NCI-H2081 treated with DMSO at 0.1 percent for 48 hours (cell line): Measurements from ENCODE around the gene PDILT.

ENCODE experiments used
- DNase-seq: peaks from one replicate; lab custom pipeline; 2025; lab: John Stamatoyannopoulos, UW

PDILT gene

DNA sequence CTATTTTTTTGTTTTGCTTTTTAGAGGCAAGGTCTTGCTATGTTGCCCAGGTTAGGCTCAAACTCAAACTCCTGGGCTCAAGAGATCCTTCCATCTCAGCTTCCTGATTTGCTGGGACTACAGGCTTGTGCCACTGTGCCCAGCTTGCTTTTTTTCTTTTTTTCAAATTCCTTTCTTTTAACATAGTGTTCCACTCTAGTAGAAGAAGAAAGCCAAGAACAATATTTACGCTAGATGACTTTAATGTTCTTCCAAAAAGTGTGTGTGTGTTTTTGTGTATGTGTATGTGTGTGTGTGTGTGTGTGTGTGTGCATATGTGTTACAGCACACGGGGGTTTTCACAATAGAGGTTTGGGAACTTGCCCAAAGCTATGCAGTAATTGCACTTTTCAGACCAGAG lies 41.3 kb downstream of the PDILT start:
- DNase-seq = no peak

DNA sequence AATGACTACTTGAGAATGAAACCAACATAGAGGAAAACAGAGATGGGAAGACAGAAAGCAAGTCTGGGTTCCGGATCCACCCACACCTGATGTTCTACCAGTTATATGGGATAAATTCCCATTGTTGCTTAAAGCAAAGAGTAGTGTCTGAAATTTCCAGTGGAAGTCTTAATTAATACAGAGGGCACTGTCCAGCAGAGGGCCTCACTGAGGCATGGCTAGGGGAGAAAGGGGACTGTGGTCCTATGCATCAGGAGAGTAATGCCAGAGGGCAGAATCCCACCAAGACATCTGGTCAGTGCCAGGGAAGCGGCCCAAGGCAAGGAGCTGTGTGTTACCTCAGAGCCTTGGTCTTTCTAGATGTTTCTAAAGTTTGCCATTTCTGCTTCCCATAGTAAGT lies 44.5 kb downstream of the PDILT start:
- no peak for DNase-seq

DNA sequence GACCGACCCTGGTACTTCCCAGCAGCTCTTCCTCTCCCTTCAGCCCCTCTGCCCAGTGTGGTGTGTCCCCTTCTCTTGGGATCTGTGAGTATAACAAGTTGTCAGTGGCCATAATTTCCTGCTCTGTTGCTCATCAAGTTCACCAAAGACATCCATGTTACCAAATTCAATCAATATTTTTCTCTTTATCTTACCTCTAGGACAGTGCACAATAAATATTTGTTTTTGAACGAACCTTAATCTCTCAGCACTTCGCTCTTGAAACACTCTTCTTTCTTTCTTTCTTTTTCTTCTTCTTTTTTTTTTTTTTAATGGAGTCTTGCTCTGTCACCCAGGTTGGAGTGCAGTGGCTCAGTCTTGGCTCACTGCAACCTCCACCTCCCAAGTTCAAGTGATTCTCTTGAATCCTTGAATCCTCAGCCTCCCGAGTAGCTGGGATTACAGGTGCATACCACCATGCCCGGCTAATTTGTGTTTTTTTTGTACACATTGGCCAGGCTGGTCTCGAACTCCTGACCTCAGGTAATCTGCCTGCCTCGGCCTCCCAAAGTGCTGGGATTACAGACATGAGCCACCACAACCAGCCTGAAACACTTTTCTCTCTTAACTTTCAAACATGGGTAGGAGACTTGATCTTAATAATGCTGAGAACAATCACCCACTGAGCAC lies 49.3 kb downstream of the PDILT start:
- no peak for DNase-seq

DNA sequence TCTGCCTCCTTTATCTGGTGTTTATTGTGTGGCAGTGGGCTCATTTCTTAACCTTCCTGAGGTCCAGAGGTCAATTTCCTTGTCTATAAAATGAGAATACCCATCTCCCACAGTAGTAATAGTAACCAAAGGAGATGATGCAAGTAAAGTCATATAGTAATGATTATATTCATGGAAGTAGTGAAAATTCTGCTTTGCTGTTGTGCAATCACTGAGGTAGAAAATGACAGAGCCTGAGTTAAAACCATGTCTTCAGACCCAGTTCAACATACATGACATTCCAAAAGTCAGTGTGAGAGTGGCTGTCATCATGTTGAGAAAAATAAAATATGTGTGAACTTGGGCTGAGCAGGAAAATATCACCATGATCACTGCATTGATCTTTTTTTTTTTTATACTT lies 51.2 kb downstream of the PDILT start:
- no peak for DNase-seq

DNA sequence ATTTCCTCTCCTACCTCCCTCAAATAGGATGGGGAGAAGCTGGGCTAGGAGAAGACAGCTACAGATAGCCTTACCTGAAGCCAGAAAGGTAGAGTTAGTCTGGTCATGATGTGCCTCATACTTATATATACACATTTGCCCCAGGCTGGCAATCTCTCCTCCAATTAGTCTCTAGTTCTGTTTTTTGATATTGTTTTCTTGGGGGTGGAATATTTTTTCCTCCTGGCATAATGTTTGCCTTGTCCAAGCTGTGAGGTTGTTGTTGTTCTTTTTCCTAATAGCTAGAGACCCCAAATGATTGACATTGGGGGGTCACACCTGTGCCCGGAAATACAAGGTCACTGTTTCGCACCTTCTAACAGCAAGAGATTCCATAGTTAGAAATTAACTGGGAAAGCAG lies 51.9 kb downstream of the PDILT start, which contains the start of gene UMOD:
UMOD (minus strand) TSS at position 101 of the 400 bp plus-strand sequence. CDS start 1,978 bp downstream, outside the sequence.
- no peak for DNase-seq

DNA sequence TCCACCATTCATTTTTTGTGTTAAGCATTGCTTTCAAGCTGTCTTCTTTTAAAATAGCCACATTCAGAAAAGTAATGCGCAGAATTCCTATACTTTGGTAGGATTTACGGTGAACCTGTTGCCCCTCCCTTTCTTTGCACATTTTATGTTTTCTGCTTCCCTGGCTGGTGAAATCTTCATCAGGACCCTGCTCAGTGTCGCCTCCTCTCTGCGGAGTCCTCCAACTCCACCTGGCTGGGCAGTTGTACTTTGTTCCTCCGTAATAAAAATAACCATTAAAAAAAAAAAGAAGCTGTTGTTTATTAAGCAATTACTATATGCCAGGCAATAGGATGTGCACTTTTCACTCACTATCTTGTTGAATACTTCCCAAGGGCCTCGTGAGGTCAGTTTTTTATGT lies 54.9 kb downstream of the PDILT start:
- DNase-seq = no peak

DNA sequence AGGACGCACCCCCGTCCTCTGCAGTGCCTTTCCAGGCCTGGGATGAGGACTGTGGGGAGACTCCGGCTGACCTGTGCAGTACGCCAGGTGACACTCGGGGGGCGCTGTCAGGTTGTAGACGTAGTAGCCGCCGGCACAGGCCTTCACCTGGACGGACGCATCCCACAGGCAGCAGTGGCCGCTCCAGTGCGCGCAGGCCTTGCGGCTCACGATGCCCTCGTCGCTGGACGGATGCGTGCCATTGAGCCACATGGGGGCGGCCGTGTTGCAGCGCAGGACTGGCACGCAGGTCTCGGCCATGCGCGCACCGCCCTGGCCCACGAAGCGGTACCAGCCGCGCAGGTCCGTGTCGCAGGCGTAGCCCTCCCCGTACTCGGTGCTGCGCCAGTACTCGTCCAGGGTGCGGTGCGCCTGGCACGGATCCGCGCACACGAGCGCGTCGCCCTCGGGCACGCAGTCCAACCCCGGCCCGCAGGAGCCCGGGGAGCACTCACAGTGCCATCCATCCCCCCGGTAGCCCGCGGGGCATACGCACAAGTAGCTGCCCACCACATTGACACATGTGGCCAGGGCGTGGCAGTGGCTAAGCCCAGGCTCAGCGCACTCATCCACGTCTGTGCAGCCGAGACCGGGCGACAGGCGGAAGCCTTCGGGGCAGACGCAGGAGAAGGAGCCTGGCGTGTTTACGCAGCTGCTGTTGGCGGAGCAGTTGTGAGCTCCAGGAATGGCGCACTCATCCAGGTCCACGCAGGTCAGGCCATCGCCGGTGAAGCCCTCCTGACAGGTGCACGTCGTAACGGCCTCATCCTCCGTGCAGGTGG lies 56.0 kb downstream of the PDILT start:
- no peak for DNase-seq

DNA sequence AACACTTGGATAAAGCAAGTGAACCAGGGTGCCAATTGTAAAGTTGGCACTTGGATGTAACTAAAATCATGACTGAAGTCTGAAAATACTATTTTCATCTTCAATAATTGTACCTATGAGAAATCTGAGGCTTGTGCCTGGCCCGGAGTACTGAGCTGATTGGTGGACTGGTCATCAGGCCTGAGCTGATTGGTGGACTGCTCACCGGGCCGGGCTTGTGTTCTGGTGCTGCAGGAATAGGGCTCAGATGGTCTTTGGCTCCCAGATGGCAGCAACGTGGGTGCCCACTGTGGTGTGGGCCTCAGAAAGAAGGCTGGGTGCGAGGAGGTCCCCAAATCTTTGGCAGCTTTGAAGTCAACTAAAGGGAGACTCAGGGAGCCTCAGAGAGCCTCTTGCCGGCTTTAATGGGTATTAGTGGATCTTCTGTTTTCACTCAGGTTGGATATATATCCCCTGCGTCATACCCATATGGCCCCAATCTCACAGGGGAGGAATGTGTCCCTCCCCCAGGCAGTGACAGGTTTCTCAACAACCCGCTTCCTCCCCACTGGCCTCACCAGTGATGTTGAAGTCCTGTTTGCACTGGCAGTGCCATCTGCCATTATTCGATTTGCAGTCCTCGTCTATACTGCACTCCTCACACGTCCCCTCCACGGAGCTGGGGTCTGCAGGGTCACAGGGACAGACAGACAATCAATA lies 56.7 kb downstream of the PDILT start:
- DNase-seq = no peak

DNA sequence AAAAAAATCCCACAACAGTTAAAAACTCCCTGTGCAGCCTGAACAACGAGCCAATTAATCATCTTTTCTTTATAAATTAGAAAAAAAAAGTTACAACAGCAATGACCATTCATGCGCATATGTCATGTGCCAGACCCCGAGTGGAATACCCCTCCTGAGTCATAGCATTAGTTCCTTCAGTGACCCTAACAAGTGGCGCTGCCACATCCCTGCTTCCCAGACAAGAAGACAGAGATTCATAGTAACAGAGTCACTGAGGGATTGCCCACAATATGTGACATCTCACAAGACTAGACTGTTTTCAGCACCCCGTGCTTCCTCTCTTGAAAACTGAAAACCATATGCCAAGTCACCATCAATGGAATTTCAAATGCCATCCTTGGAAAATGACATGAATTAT lies 59.9 kb downstream of the PDILT start:
- DNase-seq = no peak

DNA sequence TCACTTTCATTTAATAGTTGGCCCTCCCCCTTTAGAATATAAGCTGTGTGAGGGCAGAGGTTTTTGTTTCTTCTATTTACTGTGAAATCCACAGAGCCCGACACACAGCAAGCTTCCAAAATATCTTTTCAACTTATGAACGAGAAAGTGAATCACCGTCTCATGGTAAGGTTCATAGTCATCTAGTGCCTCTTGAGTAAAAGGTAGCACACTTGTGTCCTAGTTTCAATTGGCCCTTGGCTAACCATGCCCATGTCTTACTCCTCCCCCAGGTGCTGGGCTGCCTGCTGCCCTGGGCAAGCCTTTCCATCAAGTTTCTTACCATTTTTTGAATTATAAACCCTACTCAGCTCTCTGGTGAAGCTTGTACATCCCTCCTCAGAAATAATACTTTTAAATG lies 64.8 kb downstream of the PDILT start:
- DNase-seq = no peak

DNA sequence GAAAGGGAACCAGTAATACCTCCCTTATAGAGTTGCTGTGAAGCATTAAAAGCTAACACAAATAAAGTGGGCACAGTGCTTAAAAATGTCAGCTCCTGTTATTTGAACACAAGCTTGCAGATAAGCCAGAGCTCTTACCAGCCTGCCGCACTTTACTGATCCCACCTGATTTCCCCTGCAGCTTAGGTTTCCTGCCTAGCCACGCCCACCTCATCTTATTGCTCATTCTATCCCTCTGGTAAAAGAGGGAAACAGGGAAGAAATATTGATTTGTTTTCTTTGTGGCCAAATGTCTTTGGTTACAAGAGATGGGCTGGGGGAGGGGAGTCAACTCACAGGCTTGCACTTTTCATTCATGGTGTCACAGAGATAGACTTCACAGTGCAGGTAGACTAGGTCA lies 67.6 kb downstream of the PDILT start:
- DNase-seq = no peak

DNA sequence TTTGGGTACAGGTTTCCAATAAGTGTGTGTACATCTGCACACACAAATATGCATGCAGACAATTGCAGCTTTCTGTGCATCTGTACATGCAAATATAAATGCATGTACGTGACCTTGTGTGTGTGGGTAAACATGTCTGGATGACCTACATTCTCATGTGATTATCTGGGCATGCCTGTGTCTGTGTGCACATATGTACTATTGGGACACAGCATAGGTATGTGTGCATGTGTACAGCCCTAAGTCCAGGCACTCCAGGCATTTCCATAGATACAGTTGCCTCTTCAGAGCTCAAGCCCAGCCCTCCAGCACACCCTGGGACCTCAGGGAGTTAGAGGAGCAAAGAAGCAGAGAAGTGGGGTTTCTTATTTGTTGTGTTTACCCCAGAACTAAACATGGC lies 70.1 kb downstream of the PDILT start:
- DNase-seq = no peak

DNA sequence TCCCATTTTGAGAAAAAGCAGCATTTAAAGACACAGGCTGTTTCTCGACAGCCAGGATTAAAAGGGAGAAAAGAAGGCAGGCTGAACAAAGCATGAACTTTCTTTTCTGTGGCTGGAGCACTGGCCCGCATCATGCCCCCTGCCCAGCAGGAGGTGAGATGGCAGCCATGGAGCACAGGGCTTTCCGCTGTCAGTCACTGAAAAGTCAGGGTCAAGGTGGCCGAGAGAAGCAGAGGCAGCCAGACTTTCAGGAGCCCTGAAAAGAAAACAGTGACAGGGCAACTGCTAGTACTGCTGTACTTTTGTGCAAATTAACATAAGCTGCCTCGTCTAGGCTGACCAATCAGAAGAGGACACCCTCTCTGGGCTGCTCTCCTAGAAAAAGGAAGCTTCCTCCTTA lies 71.4 kb downstream of the PDILT start:
- DNase-seq = no peak

DNA sequence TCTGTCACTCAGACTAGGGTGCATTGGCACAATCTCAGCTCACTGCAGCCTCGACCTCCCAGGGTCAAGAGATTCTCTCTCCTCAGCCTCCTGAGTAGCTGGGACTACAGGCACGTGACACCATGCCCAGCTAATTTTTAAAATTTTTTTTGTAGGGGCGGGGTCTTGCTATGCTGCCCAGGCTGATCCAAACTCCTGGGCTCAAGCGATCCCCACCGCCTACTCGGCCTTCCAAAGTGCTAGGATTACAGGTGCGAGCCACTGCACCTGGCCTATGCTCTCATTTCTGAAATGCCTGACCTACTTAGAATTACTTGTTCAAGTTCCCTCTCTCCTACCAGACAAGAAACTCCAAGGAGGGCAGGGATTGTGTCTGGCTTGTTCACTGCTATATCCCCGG lies 72.1 kb downstream of the PDILT start:
- no peak for DNase-seq

DNA sequence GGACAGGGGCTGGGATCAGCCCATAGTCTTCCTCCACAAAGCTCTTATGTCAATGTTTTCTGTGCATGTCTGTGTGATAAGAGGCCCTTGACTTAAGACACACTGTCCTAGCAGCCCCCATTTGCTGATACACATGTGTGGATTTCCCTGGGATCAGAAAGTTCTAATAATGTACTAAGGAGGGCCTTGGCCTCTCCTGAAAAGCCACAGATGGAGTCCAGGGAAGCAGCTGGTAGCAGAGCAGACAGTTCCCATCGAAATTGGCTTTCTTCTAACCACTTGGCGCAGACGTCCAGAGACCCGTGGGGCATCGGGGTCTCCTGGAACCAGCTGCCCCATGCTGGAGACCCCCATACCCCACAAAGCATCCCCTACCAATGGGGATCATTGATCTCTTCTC lies 72.9 kb downstream of the PDILT start:
- no peak for DNase-seq

DNA sequence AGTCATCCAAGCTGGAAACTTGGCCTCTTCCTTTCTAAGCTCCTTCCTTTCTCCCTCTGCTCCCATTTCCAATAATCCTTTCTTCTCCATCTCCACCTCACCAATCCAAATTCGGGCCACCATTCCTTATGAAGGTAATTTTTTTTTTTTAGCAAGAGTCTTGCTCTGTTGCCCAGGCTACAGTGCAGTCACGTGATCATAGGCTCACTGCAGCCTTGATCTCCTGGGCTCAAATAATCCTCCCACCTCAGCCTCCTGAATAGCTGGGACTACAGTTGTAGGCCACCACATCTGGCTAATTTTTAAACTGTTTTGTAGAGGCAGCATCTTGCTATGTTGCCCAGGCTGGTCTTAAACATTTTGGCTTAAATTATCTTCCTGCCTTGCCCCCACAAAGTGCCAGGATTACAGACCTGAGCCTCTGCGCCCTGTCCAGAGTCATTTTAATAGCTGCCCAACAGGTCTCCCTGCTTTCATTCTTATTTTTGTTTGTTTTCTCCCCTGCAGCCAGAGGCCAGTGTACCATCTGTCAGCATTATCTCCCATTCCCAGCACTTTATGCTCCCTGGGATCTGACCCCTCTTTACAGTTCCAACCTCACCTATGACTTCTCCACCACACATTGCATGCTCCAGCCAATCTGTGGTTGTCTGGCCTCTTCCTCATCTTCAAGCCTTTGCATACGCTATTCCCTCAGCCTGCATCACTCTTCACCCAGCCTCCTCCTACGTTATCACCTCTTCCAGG lies 75.0 kb downstream of the PDILT start:
- no peak for DNase-seq

DNA sequence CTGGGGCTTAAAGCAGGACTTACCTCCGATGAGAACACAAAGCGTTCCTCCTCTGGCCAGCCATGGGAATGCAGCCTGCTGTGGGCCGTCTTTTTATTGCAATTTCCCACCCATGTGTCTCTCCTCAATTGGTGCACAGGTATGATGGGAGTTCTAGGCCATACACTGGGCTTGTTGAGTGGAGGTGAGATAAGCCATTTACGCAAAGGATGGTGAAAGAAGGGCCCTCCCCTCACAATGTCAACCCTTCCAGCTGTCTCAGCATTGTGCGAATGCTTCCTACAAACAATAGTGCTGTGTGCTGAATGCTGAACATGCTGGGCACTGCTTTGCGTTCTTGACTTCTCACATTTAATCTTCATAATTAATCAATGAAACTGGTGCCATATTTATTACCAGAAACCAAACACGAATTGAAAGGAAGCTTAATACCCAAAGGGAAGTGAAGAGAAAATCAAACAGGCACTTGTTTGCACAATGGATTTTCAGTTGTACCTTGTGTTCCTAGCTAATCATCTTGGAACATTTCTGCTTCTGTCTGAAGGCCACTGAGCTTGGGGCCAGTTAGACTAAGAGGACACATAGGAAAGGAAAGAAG lies 77.0 kb downstream of the PDILT start, which contains the start of gene GP2:
GP2 (minus strand) TSS at position 70 of the 598 bp plus-strand sequence. CDS start 1,082 bp downstream, outside the sequence.
- DNase-seq = no peak

DNA sequence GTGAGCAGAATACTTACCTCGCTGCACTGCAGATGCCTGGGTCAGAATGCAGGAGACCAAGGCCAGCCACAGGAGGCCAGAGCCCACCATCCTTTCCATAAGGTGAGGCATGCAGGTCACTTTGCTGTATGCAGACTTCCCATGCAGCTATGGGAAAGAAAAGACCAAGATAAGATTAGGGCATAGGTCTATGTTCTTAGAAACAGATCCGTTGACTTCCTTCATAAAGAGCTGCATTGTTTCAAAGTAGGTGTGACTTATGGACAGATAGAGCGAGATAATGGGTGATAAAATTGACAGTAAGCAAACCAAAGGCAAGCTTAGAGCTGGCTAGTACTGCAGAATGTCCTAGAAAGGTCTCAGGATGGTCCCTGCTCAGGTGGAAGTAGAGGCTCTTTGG lies 78.2 kb downstream of the PDILT start:
- DNase-seq = no peak

DNA sequence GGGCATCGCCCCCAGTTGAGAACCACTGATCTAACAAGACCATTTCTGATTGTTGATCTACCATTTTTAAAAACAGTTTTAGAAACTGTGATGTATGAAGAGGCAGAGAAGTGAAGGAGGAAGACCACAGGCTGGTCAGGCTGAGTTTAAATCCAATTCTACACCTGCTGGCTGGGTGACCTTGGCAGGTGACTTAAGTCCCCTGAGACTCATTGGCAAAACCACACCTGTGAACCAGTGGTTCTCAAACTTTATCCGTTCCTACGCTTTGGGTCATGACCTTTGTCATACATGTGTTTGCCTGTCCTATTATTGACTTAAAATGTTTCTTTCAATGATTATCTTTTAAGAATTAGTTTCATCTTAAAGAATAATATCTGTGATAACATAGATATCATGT lies 79.5 kb downstream of the PDILT start:
- no peak for DNase-seq

DNA sequence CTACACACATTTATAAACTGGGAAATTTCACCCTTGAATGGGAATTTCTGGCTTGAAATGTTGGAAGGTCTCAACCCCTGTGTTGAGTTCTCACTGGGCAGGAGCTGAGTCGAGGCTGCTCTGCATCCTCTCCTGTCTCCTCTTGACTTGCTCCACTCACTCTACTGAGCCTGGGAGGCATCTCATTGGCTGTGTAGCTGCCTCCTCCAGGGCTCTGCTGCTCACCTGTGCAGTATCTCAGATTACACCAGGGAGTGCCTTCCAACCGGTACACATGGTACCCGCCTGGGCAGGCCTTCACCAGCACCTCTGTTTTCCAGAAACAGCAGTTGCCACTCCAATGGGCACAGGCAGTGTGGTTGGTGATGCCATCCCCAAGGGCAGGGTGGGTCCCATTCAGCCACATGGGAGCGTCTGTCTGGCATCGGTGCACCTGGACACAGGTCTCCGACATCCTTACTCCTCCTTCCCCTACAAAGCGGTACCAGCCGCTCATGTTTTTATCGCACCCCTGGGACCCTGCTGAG lies 80.9 kb downstream of the PDILT start:
- no peak for DNase-seq

DNA sequence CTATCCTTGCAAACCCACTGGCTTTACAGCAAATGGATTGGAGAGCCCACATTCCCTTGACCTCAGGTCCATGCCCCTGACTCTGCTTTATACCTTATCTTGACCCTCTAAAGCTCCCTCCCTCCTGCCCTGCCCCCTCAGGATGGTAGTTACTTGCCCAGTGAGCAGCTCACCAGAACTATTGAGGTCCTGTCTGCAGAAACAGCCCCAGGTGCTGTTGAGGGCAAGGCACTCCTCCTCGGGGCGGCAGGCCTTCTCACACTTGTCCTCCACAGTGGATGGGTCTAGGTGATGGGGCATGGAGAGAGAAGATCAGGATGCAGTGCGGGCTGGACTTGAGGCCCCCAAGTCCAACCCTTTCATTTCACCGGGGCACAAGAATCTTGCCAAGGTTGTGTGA lies 81.8 kb downstream of the PDILT start:
- no peak for DNase-seq

DNA sequence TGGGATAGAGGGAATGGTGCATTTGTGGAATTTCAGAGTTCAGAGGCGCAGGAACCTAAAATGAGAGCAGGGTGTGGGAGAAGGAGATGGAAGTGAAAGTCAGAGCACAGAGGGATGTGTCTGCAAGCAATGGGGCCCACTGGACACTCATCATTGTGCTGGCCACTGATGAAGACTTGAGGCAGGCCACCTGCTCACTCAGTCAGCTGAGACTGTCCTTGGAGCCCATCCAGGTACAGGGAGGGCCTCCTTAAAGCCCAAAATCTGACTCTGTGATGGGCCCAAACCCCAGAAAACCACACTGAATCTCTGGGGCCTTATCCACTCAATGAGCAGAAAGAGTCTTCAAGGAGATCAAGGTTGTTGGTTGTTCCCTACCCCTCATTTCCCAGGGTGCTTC lies 82.9 kb downstream of the PDILT start:
- no peak for DNase-seq
